HL-60/S4 treated with retinoic acid at 250 ng/mL for 4 days and 3 days (cell line): ENCODE results near the gene ASIC2.

Source experiments
- in situ Hi-C: fragments of 300-500 bp; cut with MboI; formaldehyde crosslinking; loops from 2 replicates; pipeline ENCODE4 v1.7.0; 2022; ENCODE audit warnings: low sequenced_read_pairs

The ASIC2 gene

GRCh38 chr17:33288954-33289353 is 4.1 kb downstream of the ASIC2 start:
- in situ Hi-C loops = no loop called here

- in situ Hi-C loops = no loop called here
Measured at GRCh38 chr17:33287096-33287725, 5.9 kb downstream of the ASIC2 start.

GRCh38 chr17:33285413-33285812 is 7.7 kb downstream of the ASIC2 start:
- in situ Hi-C loops = no loop called here

- in situ Hi-C loops = no loop called here
Measured at GRCh38 chr17:33284022-33284421, 9.1 kb downstream of the ASIC2 start.

GRCh38 chr17:33280162-33280943 is 12.7 kb downstream of the ASIC2 start:
- in situ Hi-C loops = no loop called here

- in situ Hi-C loops = no loop called here
Measured at GRCh38 chr17:33277436-33278100, 15.5 kb downstream of the ASIC2 start.

GRCh38 chr17:33273743-33274410 is 19.2 kb downstream of the ASIC2 start:
- in situ Hi-C loops = no loop called here

- in situ Hi-C loops = no loop called here
Measured at GRCh38 chr17:33273271-33273670, 19.8 kb downstream of the ASIC2 start.

GRCh38 chr17:33272438-33272837 is 20.7 kb downstream of the ASIC2 start:
- in situ Hi-C loops = no loop called here

- in situ Hi-C loops = no loop called here
Measured at GRCh38 chr17:33269337-33270060, 23.6 kb downstream of the ASIC2 start.

- in situ Hi-C loops = no loop called here
Measured at GRCh38 chr17:33267851-33268548, 25.1 kb downstream of the ASIC2 start.

GRCh38 chr17:33267271-33267790 is 25.8 kb downstream of the ASIC2 start:
- in situ Hi-C loops = no loop called here

GRCh38 chr17:33266611-33267010 is 26.5 kb downstream of the ASIC2 start:
- in situ Hi-C loops = no loop called here

- in situ Hi-C loops = no loop called here
Measured at GRCh38 chr17:33266116-33266515, 27.0 kb downstream of the ASIC2 start.

GRCh38 chr17:33263396-33263795 is 29.7 kb downstream of the ASIC2 start:
- in situ Hi-C loops = no loop called here

- in situ Hi-C loops = no loop called here
Measured at GRCh38 chr17:33262266-33263123, 30.6 kb downstream of the ASIC2 start.

GRCh38 chr17:33261820-33262219 is 31.3 kb downstream of the ASIC2 start:
- in situ Hi-C loops = no loop called here

- in situ Hi-C loops = no loop called here
Measured at GRCh38 chr17:33260638-33261037, 32.5 kb downstream of the ASIC2 start.

- in situ Hi-C loops = no loop called here
Measured at GRCh38 chr17:33258296-33258695, 34.8 kb downstream of the ASIC2 start.
